Muscle of leg (tissue), 11 donors: Measurements from ENCODE around the gene ABHD17B. TPM values are rescaled to one million over a fixed set of nuclear protein-coding genes. Genes with fewer than 3 reads are reported as not detected.

ENCODE experiments used
- DNase-seq: peaks from one replicate; pipeline ENCODE4 v3.0.0; 2013
- H3K27ac ChIP-seq: one replicate; pipeline ENCODE4 v1.5.1; 2013; ENCODE audit warnings: mild to moderate bottlenecking, low read length, control low read depth
- H3K27me3 ChIP-seq: one replicate; pipeline ENCODE4 v1.6.1; 2013; ENCODE audit warnings: low read length; ENCODE audit not compliant: control insufficient read depth, insufficient read depth
- H3K36me3 ChIP-seq: one replicate; pipeline ENCODE4 v1.6.1; 2013; ENCODE audit warnings: low read length; ENCODE audit not compliant: control insufficient read depth, insufficient read depth
- H3K4me1 ChIP-seq: one replicate; pipeline ENCODE4 v1.6.1; 2013; ENCODE audit warnings: low read length; ENCODE audit not compliant: control insufficient read depth, insufficient read depth
- H3K4me3 ChIP-seq: one replicate; pipeline ENCODE4 v1.5.1; 2013; ENCODE audit warnings: low read length, control low read depth
- H3K9me3 ChIP-seq: replicated peaks from 2 replicates; pipeline ENCODE4 v1.6.1; 2013; ENCODE audit warnings: low read depth, low read length; ENCODE audit not compliant: control insufficient read depth
- WGBS: methylation state at CpG from one replicate; pipeline ENCODE4 v1.1.5; 2013; ENCODE audit warnings: missing lambda C conversion rate; ENCODE audit not compliant: insufficient coverage; 5-methylcytosine and 5-hydroxymethylcytosine counted together
- polyA plus RNA-seq, 8 donors: library from polyadenylated mRNA; unstranded; fragments of 120-200 nt; gene quantifications; one replicate each; pipeline versions ENCODE4 v1.2.1 to v1.2.3, GENCODE V29; 2013; ENCODE audit warnings: inconsistent platforms in 1 of 8, low replicate concordance in 1 of 8; ENCODE audit not compliant: insufficient read length in 8 of 8, insufficient read depth in 1 of 8
- total RNA-seq: library from RNA; stranded (reverse); fragments of 120-200 nt; gene quantifications from one replicate; pipeline ENCODE4 v1.2.4, GENCODE V29; 2013

ABHD17B gene
- total and polyA plus RNA-seq, 9 donors = 23.7 to 32.3 (median 26.4) TPM

DNA sequence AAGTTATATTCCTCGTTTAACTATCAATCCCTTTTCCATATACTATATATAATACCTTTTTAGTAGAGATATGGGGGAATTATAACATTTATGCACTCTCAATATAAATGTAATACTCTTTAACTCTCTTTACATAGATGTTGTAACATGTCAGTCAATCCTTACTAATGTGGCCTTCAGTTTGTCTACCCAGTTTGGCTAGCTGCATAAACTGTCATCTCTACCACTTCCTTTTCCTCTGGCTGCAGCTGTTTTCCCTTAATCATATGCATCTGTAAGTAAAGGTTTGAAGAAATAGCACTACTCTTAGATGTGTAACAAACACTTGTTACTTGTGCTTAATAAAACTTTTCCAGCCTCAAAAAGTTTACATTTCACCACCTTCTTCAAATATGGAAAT is 13.4 kb downstream of the ABHD17B start:
- Histone ChIP-seq H3K9me3 (no peaks in the 10 kb centered on the region), H3K4me1 (peaks cover 4% of the 10 kb centered on the region), H3K36me3 (no peaks in the 10 kb centered on the region), H3K4me3 (no peak overlapping the region), H3K27me3 (no peaks in the 10 kb centered on the region), H3K27ac (no peak overlapping the region)
- WGBS = no CpG with 5 or more reads among the region's 1 CpG
- peak; percentile 22 for DNase-seq

DNA sequence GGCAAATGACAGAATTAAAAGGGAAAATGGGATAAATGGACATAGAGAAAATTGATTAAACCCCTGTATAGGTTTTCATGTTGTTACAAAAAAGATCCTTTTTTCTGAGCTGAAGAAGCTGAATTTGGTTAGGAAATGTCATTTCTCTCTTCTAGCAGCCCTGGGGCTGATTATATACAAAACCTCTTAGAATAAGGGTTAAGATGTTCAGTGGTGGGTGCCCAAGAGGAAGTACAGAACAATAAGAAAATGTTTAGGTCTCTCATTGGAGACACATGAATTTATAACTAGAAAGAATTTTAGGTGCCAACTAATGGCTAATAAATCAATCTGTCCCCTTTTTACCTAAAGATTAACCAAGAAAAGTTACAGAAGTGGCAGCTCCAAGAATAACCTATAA is 14.2 kb downstream of the ABHD17B start:
- peaks cover 4% of the 10 kb centered on the region for H3K4me1 ChIP-seq
- no peaks in the 10 kb centered on the region for H3K27me3 ChIP-seq
- DNase-seq = no peak
- H3K36me3 ChIP-seq = no peaks in the 10 kb centered on the region
- no peaks in the 10 kb centered on the region for H3K9me3 ChIP-seq
- H3K4me3 ChIP-seq = no peak overlapping the region
- no peak overlapping the region for H3K27ac ChIP-seq

DNA sequence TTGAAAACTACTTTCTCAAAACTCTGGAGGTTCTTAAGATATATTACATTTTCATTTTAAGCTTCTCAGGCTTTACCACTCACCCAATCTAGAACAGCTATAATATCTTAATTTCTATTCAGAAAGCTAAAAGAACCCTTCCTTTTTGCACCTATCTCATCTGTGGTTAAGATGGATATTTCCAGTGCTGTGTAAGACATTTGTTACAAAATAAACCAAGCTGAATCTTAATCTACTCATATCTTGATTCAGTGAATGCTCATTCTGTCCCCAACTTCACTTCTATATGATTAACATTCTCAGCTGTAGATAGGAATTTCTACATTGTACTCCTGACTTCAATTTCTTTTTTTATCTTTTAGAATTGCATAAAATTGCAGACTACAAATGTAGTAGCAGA is 15.0 kb downstream of the ABHD17B start:
- H3K4me1 ChIP-seq = peaks cover 4% of the 10 kb centered on the region

DNA sequence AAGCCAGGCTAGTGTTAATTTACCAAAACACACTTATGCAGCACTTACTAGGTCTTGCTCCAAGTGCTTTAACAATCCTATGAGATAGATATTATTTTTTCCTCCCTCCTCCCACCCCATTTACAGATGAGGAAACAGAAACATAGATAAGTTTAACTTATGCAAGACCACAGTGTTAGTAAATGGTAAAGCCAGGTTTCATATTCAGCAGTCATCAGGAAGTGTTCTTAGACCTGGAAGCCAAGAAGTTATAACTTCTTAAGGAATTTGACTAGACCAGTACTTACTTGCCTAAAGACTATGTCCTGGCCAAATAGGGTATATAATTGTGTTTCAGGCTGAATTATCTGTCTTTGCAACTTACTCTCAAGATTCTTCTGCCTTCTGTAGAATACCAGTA is 15.9 kb downstream of the ABHD17B start:
- Histone ChIP-seq H3K27ac (no peak overlapping the region), H3K36me3 (no peaks in the 10 kb centered on the region), H3K9me3 (no peaks in the 10 kb centered on the region), H3K4me1 (peaks cover 4% of the 10 kb centered on the region), H3K4me3 (no peak overlapping the region), H3K27me3 (no peaks in the 10 kb centered on the region)
- no peak for DNase-seq

More for the DNA sequence above, 15.0 kb downstream of the ABHD17B start:
- DNase-seq = no peak
- no peak overlapping the region for H3K27ac ChIP-seq
- H3K9me3 ChIP-seq = no peaks in the 10 kb centered on the region
- H3K36me3 ChIP-seq = no peaks in the 10 kb centered on the region
- no peak overlapping the region for H3K4me3 ChIP-seq
- no peaks in the 10 kb centered on the region for H3K27me3 ChIP-seq

DNA sequence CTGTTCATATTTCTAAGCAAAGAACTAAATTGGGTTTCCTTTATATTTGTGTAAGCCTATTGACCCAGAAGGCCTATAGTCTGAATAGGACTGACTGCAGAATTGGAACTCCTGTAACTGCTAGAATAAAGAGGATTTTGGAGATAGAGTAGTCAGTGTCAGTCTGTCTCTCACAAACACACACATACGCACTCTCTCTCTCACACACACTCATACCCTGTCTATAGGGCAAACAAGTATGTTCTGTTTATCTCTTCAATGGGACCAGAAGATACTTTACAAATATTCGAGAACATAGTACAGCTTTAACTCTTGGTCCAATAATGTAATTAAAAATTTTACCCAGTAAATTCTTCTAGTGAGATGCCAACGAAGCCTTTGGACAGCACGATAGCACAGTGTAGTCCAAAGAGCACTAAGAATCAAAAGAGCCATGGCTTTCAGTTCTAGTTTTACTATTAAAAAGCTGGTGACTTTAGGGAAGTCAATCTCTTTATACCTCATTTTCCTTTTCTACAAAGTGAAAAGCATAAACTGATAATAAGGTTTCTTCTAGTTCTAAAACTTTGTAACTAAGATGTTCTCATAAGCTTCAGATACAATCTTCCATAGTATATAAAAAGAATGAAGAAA is 19.3 kb downstream of the ABHD17B start:
- Histone ChIP-seq H3K9me3 (no peaks in the 10 kb centered on the region), H3K27ac (no peak overlapping the region), H3K4me1 (no peaks in the 10 kb centered on the region), H3K27me3 (no peaks in the 10 kb centered on the region), H3K36me3 (no peaks in the 10 kb centered on the region), H3K4me3 (no peak overlapping the region)
- DNase-seq = no peak
- WGBS = no CpG with 5 or more reads among the region's 4 CpGs

DNA sequence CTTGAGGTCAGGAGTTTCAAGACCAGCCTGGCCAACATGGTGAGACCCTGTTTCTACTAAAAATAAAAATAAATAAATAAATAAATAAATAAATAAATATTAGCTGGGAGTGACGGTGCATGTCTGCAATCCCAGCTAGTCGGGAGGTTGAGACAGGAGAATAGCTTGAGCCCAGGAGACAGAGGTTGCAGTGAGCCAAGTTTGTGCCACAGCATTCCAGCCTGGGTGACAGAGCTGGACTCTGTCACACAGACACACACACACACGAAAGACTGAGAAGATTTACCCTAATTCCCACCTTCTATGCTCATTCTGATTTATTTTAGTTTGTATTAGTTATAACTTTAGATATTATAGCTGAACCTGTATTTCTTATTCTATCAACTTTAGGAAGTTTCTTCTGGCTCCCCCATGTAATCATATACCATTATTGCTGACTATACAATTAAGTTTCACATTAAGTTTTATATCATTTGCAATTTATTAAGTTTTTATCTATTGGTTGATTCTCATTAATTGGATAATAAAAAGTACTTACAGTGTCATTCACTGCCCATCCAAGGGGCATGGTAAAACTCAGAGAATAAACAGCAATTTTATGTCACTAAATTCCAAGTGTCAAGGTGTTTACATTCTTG is 20.8 kb downstream of the ABHD17B start:
- Histone ChIP-seq H3K4me3 (no peak overlapping the region), H3K4me1 (no peaks in the 10 kb centered on the region), H3K27ac (no peak overlapping the region), H3K36me3 (no peaks in the 10 kb centered on the region), H3K27me3 (no peaks in the 10 kb centered on the region), H3K9me3 (no peaks in the 10 kb centered on the region)
- DNase-seq = no peak
- no CpG with 5 or more reads among the region's 3 CpGs for WGBS

DNA sequence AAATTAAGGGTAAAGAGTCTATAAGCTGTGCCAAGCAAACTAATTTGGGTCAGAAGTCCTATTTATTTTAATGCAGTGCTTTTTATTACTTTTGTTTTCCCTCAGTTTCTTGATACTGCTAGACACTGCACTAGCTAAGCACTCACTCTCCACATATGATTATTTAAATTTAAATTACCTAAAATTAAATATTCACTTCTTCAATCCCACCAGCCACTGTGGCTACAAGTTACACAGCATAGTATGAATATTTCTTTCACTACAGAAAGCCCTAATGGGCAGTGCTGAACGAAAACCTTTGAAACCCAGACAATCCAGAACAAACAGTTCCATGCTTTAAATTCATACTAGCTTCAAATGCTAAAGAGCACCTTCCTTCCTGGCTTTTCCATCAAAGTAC is 23.6 kb downstream of the ABHD17B start:
- peaks cover 18% of the 10 kb centered on the region for H3K9me3 ChIP-seq
- no peaks in the 10 kb centered on the region for H3K4me1 ChIP-seq
- no peak for DNase-seq
- no CpG with 5 or more reads among the region's 1 CpG for WGBS
- no peaks in the 10 kb centered on the region for H3K36me3 ChIP-seq
- H3K4me3 ChIP-seq = no peak overlapping the region
- no peak overlapping the region for H3K27ac ChIP-seq
- H3K27me3 ChIP-seq = no peaks in the 10 kb centered on the region

DNA sequence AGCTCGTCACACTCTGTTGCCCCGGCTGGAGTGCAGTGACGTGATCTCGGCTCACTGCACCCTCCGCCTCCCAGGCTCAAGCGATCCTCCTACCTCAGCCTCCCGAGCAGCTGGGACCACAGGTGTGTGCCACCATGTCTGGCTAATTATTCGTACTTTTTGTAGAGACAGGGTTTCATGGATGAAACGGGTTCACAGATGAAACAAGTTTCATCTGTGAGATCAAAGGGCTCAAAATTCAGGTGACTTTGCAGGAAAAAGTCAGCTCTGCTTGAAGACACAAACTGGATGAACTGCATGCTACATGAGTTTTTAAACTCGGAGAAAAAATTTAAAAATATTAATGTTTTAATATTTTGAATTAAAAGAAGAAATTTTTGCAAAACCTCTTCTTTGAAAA is 24.5 kb downstream of the ABHD17B start:
- Histone ChIP-seq H3K27ac (no peak overlapping the region), H3K9me3 (peaks cover 23% of the 10 kb centered on the region), H3K27me3 (no peaks in the 10 kb centered on the region), H3K4me1 (no peaks in the 10 kb centered on the region), H3K36me3 (no peaks in the 10 kb centered on the region), H3K4me3 (no peak overlapping the region)
- whole genome bisulfite sequencing = 93% methylated on average over 7 of the region's 10 CpGs
- DNase-seq = no peak

DNA sequence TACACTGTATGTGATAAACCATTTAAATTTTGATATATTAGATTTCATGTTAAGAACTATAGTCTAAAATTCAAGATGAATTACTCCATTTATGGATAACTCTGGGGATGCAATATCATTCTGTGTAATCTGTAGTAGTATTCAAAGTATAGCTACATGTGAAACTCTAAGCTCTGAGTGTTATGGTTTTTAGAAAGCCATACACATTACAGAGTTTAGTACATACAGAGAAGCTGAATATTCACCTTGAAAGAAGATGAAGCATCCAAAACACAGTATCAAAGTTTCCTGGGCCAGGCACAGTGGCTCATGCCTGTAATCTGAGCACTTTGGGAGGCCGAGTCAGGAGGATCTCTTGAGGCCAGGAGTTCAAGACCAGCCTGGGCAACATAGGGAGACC is 25.0 kb downstream of the ABHD17B start:
- no peak for DNase-seq
- H3K4me3 ChIP-seq = no peak overlapping the region
- no peak overlapping the region for H3K27ac ChIP-seq
- WGBS = no CpG with 5 or more reads among the region's 1 CpG
- H3K27me3 ChIP-seq = no peaks in the 10 kb centered on the region
- H3K4me1 ChIP-seq = no peaks in the 10 kb centered on the region
- peaks cover 23% of the 10 kb centered on the region for H3K9me3 ChIP-seq
- no peaks in the 10 kb centered on the region for H3K36me3 ChIP-seq

DNA sequence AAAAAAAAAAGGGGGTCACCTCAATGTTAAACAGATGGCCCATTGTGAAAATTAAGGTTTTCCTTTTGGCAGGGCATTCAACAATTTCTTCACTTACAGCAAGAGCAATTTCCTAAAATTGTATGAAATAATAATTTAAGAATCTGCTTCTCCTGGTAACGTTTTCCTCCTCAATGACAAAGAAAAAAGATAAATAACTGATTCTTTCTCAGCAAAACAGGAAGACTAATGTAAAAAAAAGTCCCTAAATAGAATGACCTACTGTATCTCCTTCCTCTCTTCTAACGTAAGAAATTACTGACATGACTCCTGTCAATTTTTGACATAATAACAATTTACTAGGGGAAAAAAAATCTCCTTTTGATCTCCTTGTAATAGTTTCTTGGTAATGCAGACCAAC is 25.5 kb downstream of the ABHD17B start:
- WGBS = no CpG with 5 or more reads among the region's 2 CpGs
- Histone ChIP-seq H3K36me3 (no peaks in the 10 kb centered on the region), H3K9me3 (peaks cover 23% of the 10 kb centered on the region), H3K27ac (no peak overlapping the region), H3K27me3 (no peaks in the 10 kb centered on the region), H3K4me3 (no peak overlapping the region), H3K4me1 (no peaks in the 10 kb centered on the region)
- DNase-seq = peak; percentile 7

DNA sequence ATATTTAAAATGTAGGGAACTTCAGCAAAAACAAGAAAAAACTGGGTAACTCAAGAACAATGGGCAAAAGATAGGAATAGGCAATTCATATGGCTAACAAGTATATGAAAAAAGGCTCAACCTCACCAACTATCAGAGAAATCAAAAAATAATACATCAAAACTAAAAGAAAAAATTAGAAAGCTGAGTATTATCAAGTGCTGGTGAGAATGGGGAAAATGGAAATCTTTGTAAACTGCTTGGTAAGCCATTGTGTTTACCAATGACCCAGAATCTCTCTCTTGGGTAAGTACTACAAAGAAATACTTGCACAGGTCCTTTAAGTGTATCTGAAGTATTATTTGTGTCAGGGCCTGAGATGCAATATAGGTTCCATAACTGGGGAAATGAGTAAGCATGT is 27.0 kb downstream of the ABHD17B start:
- no peak overlapping the region for H3K4me3 ChIP-seq
- H3K4me1 ChIP-seq = no peaks in the 10 kb centered on the region
- no peak overlapping the region for H3K27ac ChIP-seq
- H3K36me3 ChIP-seq = no peaks in the 10 kb centered on the region
- H3K9me3 ChIP-seq = peaks cover 31% of the 10 kb centered on the region
- DNase-seq = no peak
- no peaks in the 10 kb centered on the region for H3K27me3 ChIP-seq
